HG03066 (cell line): ENCODE data around the gene HMOX1.
"Not testable (repeated sequence)": the region's sequence is repeated elsewhere in the genome, so short reads cannot be mapped to it uniquely, and the experiment has no call there.

Experiments
- ATAC-seq: cut with Tn5 transposase; IDR thresholded peaks from one replicate; pipeline ENCODE4 v1.9.1; 2021; ENCODE audit warnings: low read depth; ENCODE audit not compliant: unreplicated experiment

Gene HMOX1

GRCh38 chr22:35378621-35379020 is 2.3 kb upstream of the HMOX1 start:
- ATAC-seq, result no peak

DNA sequence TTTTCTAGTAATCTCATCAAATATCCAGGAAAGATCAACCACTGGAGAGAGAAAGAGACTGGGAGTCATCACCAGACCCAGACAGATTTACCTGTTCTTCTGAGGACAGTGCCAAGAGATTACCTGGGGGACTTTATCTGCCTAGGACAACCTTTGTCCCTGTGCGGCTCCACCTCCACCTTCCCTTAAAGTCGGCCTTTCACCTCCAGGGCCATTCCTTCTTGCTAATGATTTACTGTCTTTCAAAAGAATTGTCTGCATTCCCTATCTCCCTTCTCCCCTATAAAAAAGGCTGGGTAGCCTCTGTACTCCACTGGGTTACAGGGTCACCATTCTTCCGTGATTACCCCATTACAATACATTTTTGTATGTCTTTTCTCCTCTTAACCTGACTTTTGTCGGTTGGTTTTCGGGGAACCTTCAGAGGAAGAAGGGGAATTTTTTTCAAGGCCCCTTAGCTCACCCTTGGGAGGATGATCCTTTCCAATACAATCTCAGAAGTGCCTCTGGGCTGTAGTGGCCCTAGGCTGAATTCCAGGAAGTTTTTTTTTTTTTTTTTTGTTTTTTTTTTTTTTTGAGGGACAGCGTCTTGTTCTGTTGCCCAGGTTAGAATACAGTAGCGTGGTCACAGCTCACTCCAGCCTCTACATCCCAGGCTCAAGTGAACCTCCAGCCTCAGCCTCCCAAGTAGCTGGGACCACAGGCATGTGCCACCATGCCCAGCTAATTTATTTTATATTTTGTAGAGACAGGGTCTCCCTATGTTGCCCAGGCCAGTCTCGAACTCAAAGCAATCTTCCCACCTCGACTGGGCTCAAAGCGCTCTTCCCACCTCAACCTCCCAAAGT is 1.5 kb upstream of the HMOX1 start:
- no peak for ATAC-seq

DNA sequence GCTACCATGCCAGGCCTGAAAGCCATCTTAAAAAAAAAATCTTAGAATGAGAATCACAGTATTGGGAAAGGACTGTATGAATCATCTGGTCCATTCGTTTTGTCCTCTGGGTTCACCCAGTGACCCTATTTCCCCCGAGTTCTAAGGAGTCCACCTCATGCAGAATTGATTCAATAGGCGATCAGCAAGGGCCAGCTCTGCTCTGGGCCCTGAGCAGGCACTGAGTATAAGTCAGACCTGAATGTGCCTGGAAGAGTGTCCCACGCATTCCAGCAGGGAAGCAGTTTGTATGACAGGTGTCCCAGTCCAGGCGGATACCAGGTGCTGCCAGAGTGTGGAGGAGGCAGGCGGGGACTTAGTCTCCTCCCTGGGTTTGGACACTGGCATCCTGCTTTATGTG is 883 bp upstream of the HMOX1 start:
- no peak for ATAC-seq

DNA sequence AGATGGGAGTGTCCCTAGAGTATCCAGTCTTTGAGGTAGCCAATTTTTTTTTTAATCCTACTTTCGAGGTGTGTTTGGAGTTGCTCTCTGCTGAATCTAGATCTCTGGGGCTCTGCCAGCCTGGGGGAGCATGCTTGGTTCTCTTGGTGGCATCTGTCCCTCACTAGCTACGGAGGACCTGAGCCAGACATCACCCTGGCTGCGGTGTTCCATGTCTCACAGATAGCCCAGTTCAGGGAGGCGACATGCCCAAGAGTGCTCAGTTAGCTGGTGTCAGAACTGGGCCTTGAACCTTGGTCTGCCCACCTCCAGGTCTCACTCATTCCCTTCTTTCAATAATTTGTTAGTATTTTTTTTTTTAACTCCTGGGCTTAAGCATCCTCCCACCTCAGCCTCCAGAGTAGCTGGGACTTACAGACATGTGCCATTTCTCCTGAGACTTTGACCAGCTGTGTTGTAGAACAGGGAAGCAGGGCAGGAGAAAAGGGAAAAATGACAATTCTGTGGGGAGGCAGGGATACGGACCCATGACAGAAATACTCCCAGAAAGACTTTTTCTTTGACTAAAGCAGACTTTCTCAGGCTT is 621 bp downstream of the HMOX1 start:
- no peak for ATAC-seq

DNA sequence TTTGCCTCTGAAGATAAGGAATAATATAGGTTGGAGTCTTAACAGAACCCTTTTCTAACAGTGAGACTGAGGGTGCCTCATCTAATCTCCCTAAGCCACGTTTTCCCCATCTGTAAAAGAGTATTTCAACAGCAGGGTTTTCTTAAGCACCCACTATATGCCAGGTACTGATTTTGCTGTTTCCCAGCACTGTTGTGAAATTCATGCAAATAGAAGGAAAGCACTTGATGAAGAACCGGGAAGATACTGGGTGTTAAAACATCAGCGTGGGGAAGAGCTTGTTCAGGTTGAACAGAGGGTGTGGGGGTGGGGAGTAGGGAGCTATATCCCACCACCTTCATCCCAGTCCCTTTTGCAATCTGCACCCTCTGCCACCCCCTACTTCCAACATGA is 2.8 kb downstream of the HMOX1 start:
- ATAC-seq, result no peak

GRCh38 chr22:35384527-35384926 is 3.6 kb downstream of the HMOX1 start:
- ATAC-seq, result no peak

- no peak for ATAC-seq
Measured at GRCh38 chr22:35384975-35385588, 4.2 kb downstream of the HMOX1 start.

- ATAC-seq, result no peak
Measured at GRCh38 chr22:35386670-35387288, 5.9 kb downstream of the HMOX1 start.

- no peak for ATAC-seq
Measured at GRCh38 chr22:35390933-35391332, 10.0 kb downstream of the HMOX1 start.

DNA sequence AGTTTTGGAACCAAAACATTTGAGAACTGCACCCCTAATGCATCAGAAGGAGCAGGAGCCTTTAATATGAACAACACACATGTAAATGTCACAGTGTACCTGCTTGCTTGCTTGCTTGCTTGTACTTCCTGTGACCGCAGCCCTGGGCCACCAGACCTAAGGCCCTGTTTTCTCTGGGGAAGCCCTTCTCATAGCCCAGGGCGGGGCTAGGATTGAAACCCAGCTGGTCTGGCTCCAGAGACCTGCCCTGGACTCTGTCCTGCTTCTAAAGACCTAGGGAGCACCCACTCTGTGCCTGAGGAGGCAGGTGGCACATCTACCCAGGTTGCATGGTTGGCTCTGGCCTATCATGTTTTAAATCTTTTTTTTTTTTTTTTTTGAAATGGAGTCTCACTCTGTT is 11.5 kb downstream of the HMOX1 start:
- ATAC-seq, result no peak

DNA sequence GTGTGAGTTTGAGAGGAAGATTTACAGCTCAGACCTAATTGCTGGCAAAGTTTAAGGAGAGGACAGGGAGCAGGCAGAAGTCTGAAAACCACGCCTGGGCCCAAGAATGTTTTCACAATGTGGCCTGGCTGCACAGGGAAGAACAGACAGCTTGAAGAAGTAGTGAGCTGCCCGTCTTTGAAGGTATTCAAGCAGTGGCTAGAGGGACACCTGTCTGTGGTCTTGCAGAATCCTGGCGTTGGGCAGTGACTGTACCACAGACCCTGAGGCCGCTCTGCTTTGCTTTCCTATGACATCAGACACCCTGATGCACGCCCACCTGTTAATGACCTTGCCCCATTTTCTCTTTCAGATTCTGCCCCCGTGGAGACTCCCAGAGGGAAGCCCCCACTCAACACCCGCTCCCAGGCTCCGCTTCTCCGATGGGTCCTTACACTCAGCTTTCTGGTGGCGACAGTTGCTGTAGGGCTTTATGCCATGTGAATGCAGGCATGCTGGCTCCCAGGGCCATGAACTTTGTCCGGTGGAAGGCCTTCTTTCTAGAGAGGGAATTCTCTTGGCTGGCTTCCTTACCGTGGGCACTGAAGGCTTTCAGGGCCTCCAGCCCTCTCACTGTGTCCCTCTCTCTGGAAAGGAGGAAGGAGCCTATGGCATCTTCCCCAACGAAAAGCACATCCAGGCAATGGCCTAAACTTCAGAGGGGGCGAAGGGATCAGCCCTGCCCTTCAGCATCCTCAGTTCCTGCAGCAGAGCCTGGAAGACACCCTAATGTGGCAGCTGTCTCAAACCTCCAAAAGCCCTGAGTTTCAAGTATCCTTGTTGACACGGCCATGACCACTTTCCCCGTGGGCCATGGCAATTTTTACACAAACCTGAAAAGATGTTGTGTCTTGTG is 12.5 kb downstream of the HMOX1 start:
- no peak for ATAC-seq

DNA sequence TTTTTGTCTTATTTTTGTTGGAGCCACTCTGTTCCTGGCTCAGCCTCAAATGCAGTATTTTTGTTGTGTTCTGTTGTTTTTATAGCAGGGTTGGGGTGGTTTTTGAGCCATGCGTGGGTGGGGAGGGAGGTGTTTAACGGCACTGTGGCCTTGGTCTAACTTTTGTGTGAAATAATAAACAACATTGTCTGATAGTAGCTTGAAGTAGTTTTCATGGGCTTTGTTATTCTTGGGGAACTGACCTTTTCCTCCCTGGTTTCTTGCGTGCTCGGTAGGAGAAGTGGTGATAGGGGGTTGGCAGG is 13.1 kb downstream of the HMOX1 start:
- no peak for ATAC-seq

DNA sequence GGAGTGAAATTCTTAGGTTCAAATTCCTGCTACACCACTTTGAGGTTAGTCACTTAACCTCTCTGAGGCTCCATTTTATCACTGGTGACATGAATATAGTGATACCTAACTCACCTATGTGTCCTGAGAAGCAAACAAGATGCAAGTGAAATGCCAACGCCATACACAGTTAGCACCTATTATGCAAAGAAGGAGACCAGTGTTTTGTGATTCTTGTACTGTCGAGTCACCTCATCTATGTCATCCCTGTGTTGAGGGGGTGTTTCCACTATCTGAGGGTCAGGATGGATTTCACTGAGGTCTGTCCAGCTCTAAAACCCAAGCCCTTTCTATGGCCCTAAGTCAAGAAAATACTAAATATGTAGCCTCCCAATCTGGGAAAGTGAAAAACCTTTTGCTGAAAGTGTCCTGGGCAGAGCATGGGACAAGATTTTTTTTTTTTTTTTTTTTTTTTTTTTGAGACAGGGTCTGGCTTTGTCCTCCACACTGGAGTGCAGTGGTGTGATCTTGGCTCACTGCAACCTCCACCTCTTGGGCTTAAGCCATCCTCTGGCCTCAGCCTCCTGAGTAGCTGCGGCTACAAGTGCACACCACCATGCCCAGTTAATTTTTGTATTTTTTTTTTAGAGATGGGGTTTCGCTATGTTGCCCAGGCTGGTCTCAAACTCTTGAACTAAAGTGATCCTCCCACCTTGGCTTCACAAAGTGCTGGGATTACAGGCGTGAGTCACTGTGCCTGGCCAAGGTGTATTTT is 14.1 kb downstream of the HMOX1 start:
- no peak for ATAC-seq

- not testable (repeated sequence) for ATAC-seq
Measured at GRCh38 chr22:35396622-35397021, 15.7 kb downstream of the HMOX1 start.

GRCh38 chr22:35397095-35397904 is 16.4 kb downstream of the HMOX1 start:
- no peak for ATAC-seq

- ATAC-seq, result no peak
Measured at GRCh38 chr22:35398591-35398973, 17.7 kb downstream of the HMOX1 start.

- ATAC-seq, result no peak
Measured at GRCh38 chr22:35399114-35399677, 18.3 kb downstream of the HMOX1 start.

- ATAC-seq, result peak; percentile 98
Measured at GRCh38 chr22:35399678-35400500, 19.0 kb downstream of the HMOX1 start, which contains the start of gene MCM5. Gene MCM5, plus strand, starts transcription at chr22:35400140. Its CDS starts 299 bp downstream, at chr22:35400439.
